DOHH2 (cell line): ENCODE measurements around the gene SYCP2.
"Not testable (repeated sequence)": the region's sequence is repeated elsewhere in the genome, so short reads cannot be mapped to it uniquely, and the experiment has no call there.

Experiments used
- EZH2phosphoT487 ChIP-seq: fragments of 200-600 bp; sonication (generic); IDR thresholded peaks from 2 replicates; pipeline ENCODE4 v1.6.1; 2017; ENCODE audit warnings: borderline replicate concordance, mild to moderate bottlenecking, antibody characterized with exemption, low read length, moderate library complexity, mixed read lengths
- TF ChIP-seq, protein P1 (sequence below): fragments of 200-600 bp; sonication (generic); IDR thresholded peaks from one replicate; pipeline ENCODE4 v1.5.1; 2014; ENCODE audit warnings: antibody characterized with exemption, mild to moderate bottlenecking, low read depth, low read length; ENCODE audit not compliant: poor library complexity, severe bottlenecking

DNA sequence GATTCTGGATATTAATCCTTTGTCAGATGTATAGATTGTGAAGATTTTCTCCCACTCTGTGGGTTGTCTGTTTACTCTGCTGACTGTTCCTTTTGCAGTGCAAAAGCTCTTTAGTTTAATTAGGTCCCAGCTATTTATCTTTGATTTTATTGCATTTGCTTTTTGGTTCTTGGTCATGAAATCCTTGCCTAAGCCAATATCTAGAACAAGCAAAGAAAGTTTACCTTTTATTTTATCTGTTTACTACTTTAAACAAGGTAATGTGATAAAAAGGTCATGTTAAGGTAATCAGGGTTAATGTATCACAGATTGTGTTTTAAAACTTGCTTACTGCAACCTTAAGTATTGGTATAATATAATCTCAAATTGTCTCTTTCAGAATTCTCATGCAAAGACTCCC lies 24.1 kb upstream of the SYCP2 start:
- TF ChIP-seq, protein P1, sequence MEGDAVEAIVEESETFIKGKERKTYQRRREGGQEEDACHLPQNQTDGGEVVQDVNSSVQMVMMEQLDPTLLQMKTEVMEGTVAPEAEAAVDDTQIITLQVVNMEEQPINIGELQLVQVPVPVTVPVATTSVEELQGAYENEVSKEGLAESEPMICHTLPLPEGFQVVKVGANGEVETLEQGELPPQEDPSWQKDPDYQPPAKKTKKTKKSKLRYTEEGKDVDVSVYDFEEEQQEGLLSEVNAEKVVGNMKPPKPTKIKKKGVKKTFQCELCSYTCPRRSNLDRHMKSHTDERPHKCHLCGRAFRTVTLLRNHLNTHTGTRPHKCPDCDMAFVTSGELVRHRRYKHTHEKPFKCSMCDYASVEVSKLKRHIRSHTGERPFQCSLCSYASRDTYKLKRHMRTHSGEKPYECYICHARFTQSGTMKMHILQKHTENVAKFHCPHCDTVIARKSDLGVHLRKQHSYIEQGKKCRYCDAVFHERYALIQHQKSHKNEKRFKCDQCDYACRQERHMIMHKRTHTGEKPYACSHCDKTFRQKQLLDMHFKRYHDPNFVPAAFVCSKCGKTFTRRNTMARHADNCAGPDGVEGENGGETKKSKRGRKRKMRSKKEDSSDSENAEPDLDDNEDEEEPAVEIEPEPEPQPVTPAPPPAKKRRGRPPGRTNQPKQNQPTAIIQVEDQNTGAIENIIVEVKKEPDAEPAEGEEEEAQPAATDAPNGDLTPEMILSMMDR = not testable (repeated sequence)
- not testable (repeated sequence) for TF ChIP-seq EZH2phosphoT487
